GM21447 (cell line): ENCODE data around the gene LRRN2.

Experiments used
- ATAC-seq: cut with Tn5 transposase; IDR thresholded peaks from one replicate; pipeline ENCODE4 v1.9.1; 2021; ENCODE audit not compliant: unreplicated experiment

The LRRN2 gene

DNA sequence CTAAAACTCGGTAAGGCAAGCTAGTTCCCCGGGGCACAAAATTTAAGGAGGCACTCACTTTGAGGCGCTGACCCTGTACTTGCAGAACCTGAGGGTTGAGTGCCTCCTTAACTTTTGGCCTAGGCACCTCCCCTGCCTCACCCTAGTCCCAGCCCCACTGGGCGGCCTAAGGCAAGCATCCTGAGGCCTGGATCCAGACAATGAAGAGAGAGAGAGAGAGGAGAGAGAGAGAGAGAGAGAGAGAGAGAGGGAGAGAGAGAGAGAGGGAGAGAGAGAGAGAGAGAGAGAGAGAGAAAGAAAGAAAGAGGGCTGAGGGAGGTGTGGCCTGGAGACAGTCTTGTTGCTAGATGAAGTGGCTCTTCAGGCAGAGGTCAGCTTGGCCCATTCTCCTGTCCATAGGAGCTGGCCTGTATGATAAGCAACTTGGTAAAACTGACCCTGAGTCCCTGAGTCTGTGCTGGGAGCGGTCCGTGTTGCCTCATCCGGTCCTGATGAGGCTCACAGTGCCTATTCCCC lies 7.4 kb upstream of the LRRN2 start:
- ATAC-seq: no peak

DNA sequence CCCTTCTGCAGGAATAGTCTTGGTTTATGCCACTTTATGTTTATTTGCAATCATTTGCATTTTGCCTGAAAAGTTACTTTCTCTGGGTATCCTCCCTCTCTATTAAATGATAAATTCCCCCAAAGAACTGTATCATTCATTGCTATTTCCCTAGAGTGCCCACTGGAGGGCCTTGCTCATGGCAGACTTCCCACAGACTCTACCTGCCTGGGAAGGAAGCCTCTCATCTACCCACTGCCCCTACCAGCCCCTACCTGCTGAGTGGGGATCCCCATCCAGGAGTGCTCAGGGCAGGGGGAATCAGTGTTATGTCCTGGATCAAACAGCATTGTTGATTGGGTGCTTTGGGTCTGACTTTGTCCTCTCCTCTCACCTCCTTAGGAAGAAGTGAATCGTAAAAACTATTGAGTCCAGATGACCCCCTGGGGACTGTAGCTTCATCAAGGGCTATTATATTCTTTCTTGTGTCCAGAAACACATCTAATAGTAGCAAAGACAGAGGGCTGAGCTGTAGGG lies 6.8 kb upstream of the LRRN2 start:
- ATAC-seq: no peak

DNA sequence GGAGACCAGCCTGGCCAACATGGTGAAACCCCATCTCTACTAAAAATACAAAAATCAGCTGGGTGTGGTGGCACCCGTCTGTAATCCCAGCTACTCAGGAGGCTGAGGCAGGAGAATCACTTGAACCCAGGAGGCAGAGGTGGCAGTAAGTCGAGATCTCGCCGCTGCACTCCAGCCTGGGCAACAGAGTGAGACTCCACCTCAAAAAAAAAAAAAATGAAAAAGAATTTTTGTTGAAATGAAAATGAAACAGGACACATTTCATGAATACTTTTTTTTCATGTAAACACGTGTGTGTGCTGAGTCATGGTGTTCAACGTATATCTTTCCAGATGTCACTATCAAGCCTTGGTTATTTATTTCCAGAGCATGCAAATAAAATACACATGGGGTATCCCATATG lies 5.8 kb upstream of the LRRN2 start:
- ATAC-seq: peak; percentile 61

DNA sequence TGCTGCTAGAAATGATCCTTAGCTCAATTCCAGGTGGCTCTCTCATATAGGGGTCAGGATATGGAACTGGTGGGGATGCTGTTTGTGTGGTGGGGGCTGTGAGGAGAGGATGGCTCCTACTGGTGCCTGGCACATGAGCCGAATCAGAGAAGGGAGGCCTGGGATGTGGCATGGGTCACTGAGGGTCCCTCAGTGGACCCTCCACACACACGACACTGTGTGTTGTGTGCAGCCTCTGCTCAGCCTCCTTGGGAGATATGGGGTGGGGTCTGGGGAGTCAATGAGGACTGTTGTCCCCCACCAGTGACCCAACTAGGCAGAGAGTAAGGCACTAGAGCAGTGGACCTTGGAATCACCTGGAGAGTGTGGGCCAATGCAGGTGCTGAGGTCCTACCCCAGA lies 3.2 kb upstream of the LRRN2 start:
- no peak for ATAC-seq

DNA sequence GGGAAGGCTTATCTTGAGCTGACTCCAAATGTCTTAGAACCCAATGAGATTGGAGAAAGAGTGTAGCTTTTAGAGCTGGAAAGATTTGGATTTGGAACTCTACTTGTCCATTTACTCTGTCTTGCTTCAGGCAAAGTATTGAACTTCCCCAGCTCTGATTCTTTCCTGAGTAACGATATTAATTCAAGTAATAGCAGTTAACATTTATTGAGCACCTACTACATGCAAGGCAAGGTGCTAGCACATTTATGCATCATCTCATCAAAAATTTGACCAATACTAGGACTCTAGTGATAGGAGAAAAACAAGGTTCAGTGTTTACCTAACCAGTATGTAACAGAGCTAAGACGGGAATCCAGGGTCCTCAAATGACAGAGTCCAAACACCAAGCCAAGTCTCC lies 2.5 kb upstream of the LRRN2 start:
- no peak for ATAC-seq

DNA sequence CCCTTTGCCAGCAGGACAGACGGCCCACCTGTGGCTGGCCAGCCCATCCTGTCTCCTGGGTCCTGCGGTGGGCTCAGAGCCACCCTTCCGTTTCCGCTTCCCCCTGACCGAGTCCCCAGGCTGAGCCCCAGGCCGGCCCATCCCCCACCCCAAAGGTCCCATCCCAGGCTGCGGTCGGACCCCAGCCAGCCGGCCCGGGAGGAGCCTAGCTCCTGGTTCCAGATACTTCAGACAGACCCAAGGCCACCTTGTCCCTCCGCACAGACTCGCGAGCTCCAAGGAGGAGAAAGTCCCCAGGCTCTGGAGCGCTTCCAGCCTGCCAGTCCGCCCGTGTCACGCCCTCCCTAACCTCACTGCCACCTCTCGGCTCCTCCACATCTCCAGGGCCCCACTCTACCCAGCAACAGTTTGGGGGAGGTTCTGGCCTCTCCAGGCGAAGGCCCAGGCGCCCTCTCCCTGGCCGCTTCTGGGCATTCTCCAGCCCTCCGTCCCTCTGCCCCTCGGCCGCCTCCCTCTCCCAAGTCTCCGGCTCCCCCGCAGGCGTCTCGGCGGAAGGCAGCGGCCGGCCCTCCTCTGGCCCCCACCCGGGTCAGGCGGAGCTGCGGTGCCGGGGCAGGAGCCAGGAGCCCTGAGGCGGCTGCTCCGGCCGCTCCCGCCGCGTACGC lies 835 bp downstream of the LRRN2 start:
- ATAC-seq: no peak

DNA sequence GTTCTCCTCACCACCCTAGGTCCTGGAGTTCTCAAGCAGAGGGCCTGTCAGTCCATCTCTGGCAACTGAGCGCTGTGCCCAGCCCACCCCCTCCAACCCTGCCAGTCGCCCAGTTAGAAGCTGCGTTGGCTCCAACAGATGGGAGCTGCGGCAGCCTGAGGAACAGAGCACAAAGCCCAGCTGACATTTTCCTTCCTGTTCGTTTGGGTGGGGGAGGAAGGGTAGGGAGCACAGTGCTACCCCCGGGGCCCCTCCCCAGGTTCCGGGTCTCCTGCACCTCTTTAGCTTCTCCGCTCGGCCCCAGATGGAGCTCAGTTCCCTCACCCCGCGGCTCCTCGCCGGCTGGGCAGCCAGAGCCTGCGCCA lies 1.4 kb downstream of the LRRN2 start:
- no peak for ATAC-seq

DNA sequence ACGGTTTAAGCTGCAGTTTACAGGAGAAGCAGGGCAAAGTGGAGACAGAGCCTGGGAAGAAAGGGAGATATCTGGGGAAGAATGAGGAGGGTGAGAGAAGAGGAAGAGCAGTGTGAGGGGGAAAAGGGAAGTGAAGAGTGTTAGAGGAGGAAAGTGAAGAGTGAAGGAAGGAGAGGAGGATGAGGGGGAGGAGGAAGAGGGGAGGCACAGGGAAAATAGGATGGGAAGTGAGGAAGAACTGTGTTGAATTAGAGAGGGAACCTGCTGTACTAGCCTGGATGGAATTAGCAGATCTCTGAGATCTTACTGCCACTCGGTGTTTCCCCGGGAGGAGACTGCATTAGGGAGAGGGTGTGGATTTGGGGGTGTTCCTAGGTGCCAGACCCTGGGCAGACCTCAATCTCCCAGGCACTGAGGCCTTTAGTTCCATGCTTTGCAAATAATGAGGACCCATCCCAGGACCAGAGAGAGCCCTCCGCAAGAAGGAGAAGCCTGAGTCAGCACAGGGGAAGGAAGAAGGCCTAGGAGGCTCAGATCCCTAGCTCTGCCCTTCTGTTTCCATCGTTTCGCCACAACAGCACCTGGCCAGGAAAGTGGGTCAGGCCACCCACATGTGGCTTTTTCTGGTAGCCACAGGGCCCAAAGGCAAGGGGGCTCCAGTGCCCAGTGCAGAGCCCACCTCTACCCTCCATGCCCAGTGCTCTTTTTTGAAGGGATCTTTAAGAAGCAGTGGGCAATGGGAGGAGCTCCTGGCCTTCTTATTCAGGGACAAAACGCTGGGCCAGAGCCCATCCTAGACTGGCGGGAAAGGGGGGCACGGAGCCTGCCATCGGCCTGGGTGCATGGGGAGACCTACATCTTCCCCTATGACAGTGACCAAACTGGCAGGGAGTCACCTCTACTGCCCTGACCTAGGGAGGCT lies 2.0 kb downstream of the LRRN2 start:
- no peak for ATAC-seq

DNA sequence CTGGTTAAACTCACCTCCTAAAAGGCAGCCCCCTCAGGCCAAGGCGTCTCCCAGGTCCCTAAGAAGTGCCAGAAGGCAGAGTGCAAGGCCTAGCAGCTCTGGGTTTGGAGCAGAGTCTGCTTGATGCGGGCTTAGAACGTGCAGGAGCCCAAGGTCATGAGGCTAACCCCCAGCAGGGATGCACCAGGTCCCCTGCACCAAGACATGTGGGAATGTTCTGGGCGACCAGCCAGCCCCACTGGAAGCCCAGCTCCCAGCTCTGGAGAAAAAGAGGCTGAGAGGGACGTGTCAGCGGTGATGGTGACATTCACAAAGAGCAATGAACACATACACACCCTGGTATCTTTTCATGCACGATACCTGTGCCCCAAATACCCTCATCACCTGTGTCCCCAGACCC lies 5.1 kb downstream of the LRRN2 start:
- ATAC-seq: no peak

DNA sequence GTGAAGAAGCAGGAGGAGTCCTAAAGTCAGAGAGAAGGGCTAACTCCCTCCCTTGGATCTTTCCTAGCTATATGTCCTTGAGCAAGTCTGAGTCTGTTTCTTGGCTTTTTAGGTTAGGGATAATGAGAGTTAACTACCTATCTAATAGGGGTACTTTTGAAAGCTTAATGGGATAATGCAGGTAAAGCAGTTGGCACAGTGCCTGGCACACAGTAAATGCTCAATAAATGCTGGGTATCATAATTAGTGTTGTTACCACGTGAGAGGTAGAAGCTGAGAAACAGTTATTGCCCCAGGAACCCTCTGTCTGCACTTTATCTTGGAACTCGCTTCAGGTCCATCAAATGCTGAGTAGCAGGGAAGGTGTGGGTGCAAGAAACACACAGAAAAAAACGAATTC lies 5.5 kb downstream of the LRRN2 start:
- ATAC-seq: no peak

DNA sequence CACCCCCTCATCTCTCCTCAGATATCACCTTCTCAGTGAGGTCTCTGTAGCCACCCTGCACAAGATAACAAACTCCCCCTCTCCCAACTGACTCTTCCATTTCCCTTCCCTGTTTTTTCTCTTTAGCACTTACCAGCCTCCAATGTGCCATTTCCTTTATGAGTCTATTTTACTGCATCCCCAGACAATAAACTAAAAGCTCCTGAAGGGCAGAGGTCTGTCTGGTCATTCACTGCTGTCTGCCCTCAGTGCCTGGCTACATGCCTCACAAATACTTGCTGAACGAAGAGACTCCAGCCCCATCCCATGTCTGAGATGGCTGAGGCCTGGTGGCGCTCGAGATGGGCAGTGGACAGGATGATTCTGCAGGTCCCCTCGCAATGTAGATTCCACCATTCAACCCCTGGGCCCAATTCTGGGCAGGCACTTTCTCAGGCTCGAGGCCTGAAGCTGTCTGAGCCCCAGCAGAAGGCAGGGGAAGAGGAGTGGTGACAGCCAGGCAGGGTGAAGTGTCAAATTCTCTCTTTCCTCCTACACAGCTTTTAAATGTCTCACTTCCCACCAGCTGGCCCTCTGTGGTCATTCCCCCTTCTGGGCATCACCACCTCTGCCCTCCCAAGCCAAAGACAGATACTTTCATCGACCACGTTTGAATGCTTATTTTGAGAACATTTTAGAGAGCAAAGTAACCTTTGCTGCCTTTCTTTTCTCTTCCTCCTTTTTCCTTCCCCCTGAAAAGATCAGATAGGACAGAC lies 6.6 kb downstream of the LRRN2 start:
- no peak for ATAC-seq

DNA sequence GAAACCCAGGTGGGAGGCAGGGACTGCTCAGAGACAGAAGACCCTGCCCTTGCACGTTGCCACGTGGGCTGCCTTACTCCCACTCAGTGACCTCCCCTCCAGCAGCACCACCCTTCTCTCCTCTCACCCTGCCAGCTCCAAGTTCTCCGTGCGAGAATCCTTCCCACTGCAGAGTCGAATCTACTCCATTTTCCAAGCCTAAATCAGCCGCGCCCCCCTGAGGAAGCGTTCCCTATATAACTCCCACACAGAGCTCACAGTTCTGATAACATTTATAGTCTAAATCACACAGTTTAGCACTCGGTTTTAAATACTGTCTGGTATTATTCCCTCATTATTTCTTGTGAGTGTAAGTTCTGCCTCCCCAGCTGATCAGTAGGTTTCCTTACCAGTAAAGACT lies 7.7 kb downstream of the LRRN2 start:
- ATAC-seq: no peak

DNA sequence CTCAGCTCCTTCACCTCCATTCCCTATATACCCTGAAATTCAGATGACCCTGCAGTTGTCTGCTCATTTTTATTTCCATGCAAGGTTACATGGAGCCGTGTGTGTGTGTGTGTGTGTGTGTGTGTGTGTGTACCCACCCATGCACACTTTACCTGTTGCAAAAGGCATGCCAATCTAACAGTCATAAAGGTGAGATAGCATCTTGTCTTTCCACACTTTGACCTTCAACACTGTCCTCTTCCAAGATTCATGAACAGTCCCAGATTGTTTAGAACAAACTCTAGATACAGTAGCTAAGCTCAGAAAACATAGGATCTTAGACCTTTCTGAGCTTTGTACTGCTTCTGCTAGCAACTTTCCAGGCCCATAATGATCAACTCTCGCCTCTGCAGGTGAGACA lies 9.5 kb downstream of the LRRN2 start:
- ATAC-seq: no peak

DNA sequence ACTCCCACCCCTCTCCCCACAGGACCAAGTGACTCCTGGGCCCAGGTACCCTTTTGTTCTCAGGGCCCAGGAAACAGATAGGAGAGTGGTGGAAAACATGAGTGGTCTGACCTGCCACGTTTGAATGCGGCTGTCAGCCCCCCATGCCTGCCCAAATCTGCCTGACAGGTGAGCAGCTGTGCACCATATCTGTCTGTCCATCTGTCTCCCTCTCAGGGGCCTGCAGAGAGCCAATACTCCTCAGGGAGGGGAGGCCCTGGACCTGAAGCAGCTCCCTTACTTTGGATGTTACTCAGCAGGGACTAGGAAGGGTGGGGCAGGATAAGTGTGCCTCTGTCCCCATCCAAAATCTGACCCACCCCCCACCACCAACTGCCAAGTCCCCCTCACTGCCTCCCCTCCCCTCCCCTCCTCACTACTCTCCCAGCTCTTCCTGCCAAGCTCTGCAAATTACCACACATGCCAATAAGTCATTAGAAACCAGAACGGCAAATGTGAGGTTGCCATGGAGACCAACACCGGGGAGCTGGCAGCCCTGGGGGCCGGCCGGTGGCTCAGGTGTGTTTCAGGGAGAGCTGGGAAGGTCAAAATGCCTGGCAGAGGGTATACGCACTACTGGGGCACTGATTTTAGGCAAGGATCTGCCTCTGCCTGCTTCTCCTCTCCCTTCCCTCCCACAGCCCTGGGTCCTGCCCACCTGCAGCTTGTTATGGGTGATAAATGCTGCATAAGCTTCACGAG lies 11.5 kb downstream of the LRRN2 start:
- ATAC-seq: no peak

DNA sequence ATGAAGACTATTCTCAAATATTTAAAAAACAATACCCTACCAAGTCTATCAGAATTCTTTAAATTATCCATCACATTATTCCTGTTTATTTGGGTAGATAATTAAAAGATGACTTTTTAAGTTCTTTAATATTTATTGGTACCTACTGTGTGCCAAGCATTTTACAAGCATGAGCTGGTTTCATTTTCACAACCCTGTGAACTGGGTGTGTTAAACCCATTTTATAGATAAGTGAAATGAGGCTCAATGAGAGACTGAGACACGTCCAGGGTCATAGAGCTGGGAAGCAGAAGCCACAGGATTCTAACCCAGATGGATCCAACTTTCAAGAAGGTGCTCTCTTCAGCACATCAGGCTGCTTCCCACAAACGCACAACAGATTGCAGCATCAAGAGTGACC lies 12.3 kb downstream of the LRRN2 start:
- no peak for ATAC-seq

DNA sequence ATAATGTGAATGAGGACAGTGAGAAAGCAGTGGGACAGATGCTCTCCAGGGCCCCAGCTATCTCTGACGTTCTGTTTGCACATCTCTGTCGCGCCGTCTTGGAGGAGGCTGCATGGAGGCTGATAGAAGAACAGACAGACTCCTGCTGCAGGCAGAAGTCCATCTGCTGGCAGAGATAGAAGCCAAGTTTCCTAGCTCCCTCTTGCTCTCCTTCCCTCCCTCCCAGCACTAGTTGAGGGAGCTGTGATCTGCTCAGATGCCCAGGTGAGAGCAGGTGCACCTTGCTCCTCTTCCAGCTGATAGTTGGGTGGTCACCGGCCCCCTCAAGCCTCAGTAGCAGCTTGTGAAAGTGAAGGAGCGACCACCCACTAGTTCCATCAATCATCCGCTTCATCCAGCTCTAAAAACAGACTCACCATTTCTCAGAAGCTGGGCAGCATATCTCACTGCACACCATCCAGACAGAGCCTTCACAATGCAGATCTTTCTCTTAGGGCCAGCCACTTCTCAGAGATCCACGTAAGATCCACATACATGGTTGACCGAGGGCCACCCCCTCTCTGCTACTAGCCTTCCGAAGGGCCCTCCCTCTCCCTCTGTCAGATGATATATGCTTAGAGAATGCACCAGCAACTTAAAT lies 12.9 kb downstream of the LRRN2 start:
- no peak for ATAC-seq

DNA sequence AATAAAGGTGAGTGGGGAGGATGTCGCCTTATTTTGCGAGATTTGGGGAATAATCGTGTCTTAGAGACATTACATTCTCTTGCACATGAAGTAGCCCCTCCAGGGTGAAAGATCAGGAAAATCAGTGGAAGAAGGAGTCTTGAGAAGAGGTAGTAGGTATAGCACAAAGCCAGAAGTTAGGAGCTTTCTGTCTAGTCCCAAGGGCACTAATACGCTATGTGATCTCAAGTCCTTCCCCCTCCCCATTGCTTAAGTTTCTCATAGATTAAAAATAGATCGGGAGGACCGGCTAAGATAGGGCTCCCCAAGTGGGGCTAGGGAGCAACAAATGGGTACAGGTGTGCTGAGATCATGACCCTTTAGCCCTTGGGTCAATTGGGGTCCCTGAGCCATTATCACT lies 13.5 kb downstream of the LRRN2 start:
- ATAC-seq: no peak

DNA sequence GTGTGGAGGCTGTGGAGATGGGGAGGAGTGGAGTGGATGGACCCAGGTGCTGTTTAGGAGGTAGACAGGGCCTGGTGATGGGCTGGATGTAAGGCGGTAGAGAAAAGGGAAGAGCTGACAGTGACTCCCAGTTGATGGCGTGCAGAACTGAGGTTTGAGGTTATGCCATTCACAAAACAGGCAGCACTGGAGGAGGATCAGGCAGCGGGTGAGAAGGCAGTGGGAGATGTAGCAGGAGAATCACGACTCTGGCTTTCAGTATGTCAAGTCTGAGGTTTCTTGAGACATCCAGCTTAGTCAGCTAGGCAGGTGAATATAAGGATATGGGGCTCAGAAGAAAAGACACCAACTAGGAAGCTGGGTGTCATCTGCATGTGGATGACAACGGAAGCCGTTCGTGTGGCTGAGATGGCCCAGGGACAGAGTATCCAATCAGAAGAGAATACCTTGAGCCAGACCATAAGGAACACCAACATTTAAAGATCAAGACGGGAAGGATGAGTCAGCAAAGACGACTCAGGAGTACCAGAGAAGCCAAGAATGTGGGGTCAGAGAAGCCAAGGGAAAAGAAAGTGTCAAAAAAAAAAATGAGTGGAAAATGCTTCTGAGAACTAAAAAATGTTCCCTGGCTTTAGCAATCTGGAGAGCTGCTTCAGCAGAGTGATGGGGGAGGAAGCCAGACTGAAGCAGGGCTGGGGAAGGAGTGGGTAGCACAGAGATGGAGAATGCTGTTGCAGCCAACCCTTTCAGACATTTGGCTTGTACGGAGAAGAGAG lies 15.2 kb downstream of the LRRN2 start:
- ATAC-seq: no peak

DNA sequence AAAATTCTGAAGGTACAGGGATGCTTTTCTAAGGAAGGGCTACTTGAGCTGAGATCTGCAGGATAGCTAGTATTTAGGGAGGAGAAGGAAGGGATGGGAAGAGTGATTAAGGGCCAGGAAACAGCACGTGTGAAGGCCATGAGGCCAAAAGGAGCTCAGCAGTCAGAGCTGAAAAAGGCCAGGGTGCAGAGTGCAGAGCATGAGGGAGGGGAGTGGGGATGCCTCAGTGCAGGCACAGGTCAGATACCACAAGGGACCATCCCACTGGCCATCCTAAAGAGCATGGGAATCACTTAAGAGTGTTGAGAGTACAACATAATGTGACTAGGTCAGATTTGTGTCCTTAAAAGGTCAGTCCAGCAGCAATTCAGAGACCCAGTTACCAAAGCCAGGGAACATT lies 16.0 kb downstream of the LRRN2 start:
- ATAC-seq: no peak

DNA sequence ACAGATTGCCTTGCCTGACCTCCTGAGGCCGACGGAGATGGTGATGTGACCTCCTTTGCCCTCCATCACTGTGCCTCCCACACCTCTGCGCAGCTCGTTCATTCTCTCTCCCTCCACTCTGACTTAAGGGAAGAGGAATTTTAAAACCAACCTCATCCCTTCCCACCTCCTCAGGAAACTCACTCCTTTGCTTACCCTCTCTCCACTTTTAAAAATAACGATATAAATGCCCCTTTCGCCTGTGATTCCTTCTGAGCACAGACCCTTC lies 21.2 kb downstream of the LRRN2 start:
- no peak for ATAC-seq
